HG03066 (cell line): ENCODE measurements around the gene GFI1B.
"Not testable (repeated sequence)": the region's sequence is repeated elsewhere in the genome, so short reads cannot be mapped to it uniquely, and the experiment has no call there.

Source experiments
- ATAC-seq: cut with Tn5 transposase; IDR thresholded peaks from one replicate; pipeline ENCODE4 v1.9.1; 2021; ENCODE audit warnings: low read depth; ENCODE audit not compliant: unreplicated experiment

GFI1B gene

DNA sequence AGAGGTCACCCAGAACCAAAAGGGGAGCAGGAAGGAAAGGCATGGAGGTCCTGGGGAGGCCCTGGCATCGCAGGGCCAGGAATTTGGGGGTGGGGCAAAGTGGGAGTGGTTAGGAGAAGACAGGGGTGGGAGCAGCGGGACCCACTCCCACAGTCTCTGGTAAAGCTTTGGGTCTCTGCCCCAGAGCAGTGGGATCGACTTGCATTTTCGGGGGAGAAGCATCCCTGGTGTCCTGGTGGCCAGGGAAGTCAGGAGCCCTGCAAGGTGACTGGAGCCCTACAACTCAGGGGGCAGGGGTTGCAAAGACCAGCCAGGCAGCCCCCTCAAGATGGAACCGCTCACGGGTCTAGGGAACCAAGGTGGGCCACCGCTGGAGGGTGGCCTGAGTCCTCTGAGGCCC is 29.9 kb downstream of the GFI1B start:
- ATAC-seq, result no peak

DNA sequence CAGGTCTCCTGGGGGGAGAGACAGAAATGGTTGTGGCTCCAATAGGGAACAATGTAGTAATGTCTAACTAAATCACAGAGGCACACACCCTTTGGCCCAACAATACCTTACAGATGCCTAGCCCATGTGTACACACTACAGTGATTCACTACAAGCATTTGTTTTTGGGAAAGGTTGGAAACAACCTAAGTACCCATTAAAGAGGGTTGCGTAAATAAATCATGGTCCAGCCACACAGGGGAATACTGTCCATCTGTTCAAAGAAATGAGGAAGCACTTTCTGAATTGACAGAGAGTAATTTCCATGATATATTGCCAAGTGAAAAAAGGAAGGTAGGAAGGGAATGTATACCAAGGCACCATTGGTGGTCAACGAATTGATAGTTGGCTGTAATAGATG is 30.3 kb downstream of the GFI1B start:
- no peak for ATAC-seq

DNA sequence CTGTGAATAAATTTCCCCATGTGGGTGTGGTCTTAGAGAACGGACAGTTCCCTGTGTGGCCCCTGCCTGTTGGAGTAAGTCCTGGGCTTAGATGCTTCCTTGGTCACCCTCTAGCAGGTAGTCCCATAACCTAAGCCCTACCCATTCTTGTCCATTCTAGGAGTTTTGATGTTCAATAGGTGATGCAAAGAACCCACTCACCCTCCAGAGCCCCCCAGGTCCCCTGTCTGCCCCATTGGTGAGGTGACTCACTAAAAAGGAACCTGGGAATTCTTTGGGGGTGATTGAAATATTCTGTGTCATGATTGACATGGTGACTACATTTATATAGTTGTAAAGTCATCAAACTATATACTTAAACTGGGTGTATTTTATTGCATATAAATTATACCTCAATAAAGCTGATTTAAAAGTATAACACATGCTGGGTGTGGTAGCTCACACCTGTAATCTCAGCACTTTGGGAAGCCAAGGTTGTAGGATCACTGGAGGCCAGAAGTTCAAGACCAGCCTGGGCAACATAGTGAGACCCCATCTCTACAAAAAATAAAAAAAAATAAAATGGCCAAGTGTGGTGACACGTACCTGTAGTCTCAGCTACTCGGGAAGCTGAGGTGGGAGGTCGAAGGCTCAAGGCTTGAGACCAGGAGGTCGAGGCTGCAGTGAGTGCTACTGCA is 31.6 kb downstream of the GFI1B start:
- ATAC-seq, result no peak

DNA sequence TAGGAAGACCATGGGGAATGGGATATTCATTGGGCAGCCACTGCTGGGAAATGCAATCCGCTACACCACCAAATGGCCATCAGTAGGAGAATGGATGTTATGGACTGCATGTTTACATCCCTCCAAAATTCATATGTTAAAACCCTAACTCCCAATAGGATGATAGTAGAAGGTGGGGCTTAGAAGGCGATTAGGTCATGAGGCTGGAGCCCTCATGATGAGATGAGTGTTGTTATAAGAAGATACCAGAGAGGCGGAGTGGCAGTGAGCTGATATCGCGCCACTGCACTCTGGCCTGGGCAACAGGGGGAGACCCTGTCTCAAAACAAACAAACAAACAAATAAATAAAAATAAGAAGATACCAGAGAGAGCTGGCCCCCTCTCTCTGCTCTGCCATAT is 36.2 kb downstream of the GFI1B start:
- ATAC-seq, result no peak

DNA sequence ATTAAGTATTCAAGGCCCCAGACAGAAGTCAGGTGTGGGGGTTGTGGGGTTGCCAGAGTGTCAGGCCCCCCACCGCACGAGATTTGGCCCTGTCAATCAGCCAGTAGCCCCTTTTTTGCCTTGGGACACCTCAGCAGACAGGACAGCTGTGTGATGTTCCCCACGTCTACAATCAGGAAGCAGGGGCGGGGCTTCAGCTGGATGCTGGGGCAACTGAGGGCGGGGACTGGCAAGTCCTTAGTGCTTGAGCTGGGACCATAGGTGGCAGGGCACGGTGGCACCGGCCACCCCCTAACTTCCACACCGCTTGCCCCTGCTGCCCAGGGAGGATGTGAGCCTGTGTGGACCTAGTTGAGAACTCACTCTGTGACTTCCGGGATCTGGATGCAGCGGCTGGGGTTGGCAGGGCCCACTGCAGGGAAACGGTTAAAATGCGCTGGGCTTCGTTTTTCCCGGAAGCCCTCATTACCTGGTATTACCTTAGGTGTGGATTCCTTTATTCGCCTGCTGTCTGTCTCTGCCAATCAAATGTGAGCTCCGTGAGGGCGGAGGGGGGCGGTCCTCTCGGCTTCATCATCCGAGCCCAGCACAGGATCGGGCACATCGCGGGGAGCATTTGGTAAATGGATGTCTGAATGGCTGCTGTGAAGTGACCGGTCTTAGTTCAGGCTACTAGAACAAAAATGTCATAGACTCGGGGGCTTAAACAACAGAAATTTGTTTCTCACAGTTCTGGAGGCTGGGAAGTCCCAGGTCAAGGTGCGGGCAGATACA is 44.8 kb downstream of the GFI1B start:
- no peak for ATAC-seq

DNA sequence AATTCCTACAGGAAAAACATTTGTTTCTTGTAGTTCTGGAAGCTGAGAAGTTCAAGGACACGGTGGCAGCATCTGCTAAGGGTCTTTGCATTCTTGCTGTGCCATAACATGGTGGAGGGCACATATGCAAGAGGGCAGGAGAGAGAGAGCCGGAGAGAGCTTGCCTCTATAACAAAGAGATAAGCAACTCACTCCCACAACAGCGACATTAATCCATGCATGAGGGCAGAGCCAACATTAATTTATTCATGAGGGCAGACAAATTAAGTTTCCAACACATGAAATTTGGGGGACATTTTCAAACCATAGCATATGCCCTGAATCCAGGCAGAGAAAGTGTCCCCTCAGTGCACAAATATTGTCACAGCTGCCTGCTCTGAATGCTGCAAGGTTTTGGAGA is 47.9 kb downstream of the GFI1B start:
- no peak for ATAC-seq

DNA sequence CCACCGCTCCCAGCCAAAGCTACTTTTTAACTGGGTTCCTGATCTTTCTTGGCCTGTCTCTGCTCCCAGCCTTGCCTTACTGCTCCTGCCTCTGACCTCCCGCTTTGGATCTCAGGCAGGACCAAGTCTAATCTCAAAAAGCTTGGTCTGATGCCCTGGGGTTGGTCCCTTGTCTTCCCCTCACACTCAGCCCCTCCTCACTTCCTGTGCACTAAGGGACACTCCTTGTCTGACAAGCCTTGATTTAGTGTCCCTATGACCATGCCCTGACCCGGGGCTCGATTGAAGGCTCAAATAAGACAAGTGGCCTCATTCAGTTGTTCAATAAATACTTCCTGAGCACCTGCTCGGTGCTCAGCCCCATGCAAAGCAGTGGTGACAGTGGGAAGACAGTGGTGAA is 48.6 kb downstream of the GFI1B start:
- no peak for ATAC-seq

DNA sequence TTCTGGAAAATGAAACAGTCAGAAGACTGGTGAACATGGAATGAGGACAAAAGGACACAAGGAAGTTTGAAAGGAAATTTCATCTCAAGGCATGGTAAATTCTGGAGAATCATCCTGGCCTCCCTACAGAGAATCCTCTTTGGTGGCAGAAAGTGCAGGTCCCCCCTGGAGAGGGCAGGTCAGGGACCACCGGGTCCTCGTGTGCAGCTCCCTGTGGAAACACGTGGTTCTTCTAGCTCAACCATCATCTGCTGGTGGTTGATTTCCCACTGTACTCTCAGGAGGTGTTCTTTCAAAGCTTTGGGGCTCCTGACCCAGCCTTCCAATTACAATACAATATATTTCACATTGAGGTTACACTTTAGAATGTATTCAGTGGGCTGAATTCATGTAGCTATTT is 49.7 kb downstream of the GFI1B start:
- ATAC-seq, result no peak

DNA sequence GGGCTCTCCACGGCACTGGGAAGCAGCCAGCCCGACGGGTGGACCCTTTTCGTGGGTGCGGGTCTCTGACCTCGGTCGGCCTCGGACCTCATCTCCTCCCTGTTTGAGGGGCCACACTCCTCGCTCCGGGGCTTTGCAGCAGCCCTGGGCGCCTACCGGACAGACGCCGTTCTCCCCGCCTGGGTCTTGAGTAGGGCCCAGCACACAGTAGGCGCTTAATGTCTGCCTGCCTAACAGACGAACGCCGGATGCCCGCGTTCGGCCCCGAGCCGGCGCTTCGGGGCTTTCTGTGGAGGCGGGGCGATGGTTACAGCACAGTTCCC is 51.5 kb downstream of the GFI1B start:
- peak; percentile 3 for ATAC-seq

DNA sequence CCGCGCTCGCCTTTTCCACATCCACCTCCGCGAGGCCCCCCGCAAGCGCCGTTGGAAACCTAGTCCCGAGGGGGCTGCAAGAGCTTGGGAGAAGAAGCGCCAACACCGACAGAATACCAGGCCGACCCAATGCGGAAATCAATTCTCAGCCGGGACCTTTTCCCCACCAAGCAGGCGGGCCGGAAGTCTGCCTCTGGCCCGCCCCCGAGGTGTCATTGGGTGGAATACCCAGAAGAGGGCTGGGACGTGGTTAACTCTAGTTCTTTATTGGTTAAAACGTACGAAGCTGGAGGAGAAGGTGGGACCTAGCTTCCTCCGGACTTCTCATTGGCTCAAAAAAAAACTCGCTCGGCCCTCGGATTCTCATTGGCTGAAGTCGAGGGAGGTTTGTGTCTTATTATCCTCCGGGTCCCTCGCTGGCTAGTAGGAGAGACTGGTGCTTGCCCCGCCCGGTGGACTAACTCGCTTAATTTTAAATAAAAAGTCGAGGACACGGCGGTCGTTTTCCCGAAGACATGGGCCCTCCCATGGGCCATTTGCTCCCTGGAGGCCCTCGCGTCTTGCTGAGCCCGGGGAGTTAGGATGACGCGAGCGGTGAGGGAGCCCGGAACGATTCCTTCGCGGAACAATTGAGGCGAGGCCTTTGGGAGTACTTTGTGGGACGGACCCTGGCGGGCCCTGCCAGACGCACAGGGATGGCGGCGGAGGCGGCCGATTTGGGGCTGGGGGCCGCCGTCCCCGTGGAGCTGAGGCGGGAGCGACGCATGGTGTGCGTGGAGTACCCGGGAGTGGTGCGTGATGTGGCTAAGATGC is 52.0 kb downstream of the GFI1B start, which contains the start of gene GTF3C5:
Gene GTF3C5, plus strand, starts transcription at position 681 of the 813 bp plus-strand sequence. Its CDS starts 15 bp downstream, at position 696.
- ATAC-seq, result peak; percentile 98

DNA sequence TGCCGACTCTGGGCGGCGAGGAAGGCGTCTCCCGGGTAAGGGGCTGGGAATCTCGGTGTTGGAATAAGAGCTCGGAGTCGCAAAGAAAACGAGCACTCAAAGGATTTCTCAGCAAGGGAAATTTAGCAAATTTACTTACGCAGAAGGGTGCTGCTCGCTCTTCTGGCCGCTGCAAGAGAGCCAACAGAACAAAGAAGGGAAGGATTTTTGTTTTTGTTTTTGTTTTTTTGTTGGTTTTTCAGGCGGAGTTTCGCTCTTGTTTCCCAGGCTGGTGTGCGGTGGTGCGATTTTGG is 52.6 kb downstream of the GFI1B start:
- no peak for ATAC-seq

DNA sequence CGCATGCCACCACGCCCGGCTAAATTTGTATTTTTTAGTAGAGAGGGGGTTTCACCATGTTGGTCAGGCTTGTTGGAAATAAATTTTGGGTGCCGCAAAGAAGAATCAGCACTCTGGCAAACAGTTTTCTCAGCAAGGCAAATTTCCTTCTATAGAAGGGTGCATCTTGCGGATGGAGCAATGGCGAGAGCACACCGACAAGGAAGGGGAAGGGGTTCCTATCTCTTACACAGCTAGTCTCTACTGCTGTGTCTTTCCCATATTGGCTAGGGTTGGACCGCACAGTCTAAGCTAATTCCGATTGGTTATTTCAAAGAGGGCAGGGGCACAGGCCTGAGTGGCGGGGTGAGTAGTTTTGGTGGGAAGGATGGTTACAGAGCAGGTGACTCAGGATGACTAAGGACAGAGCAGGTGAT is 53.0 kb downstream of the GFI1B start:
- no peak for ATAC-seq

DNA sequence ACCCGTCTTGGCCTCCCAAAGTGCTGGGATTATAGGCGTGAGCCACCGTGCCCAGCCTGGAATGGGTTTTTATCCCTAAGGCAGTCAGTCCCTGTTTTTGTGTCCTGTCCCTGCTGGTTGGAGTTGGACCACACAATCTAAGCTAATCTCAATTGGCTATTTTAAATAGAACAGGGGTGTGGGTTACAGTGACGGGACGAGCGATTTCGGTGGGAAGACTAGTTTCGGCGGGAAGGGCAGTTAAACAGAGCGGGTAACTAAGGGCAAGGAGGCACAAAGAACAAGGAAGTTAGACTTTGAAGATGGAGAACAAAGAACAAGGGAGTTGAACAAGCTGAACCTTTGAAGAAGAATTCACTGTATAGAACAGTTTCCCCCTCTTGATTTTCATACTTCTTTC is 53.7 kb downstream of the GFI1B start:
- no peak for ATAC-seq

DNA sequence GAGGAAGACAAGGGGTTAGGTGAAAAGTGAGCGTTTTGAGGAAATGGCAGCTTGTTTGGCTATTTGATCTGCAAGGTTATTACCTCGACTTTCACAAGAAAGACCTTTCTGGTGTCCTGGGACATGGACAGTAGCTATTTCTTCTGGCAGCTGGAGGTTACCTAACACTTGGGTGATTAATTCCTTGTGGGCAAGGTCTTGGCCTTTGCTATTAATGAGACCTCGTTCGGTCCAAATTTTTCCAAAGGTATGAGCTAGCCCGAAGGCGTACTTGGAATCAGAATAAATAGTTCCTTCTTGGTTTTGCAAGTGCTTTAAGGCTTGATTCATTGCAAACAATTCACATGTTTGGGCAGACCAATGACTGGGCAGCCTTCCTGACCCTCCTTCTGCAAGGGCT is 57.2 kb downstream of the GFI1B start:
- ATAC-seq, result no peak

DNA sequence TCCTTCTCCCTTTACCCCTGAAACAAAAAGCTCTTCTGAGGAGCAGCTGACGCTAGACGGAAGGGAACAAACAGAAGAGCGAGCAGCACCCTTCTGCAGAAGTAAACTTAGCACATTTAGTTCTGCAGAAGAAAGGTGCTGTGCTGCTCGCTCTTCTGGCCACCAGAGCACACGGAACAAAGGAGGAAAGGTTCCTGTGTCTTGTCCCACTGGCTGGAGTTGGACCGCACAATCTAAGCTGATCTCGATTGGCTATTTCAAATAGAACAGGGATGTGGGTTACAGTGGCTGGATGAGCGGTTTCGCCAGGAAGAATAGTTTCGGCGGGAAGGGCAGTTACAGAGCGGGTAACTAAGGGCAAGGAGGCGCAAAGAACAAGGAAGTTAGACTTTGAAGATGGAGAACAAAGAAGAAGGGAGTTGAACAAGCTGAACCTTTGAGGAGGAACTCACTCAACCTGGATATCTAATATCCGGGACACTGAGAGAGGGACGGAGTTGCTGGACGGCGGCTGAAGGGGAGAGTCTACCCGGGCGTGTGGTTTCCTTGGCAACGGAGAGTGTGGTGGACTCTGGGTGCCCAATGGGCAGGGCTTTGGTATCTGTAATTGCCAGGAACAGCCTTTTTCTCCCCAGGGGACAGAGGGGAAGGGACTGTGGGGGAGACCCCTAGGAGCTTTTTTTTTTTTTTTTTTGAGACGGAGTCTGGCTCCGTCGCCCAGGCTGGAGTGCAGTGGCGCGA is 59.5 kb downstream of the GFI1B start:
- ATAC-seq, result no peak

DNA sequence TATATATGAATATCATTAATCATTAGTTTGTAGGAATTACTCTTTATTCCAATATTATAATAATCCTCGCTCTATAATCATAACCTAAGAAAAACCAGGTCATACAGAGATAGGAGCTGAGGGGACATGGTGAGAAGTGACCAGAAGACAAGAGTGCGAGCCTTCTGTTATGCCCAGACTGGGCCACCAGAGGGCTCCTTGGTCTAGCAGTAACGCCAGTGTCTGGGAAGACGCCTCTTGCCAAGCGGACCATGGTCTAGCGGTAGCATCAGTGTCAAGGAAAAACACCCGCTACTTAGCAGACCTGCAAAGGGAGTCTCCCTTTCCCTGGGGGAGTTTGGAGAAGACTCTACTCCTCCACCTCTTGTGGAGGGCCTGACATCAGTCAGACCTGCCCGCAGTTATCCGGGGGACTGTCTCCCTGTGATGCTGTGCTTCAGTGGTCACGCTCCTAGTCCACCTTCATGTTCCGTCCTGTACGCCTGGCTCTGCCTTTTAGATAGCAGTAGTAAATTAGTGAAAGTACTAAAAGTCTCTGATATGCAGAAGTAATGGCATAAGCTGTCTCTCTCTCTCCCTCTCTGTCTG is 62.5 kb downstream of the GFI1B start:
- ATAC-seq, result not testable (repeated sequence)
